NCI-H2029 (cell line): Measurements from ENCODE around the gene HID1.
"Not testable (repeated sequence)": the region's sequence is repeated elsewhere in the genome, so short reads cannot be mapped to it uniquely, and the experiment has no call there.

Source experiments
- DNase-seq: peaks from one replicate; lab custom pipeline; 2025; lab: John Stamatoyannopoulos, UW

HID1 gene

DNA sequence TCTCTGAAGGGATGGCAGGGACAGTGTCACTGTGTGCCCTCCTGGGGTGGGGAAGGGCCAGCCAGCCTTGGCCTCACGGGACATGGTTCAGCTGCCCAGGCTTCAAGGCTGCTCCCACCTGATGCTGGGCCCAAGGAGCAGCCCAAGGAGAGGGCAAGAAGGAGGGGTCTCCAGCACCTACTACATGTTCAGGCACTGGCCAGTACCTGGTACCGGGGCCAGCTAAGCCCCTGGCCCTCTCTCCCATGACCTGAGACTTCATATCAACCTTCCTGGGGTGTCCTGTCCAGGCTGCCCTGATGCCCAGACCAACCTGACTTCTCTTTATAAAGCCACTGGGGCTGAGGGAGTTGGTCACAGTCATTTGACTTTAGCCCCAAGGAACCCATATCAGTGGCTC is 50.8 kb downstream of the HID1 start:
- no peak for DNase-seq

DNA sequence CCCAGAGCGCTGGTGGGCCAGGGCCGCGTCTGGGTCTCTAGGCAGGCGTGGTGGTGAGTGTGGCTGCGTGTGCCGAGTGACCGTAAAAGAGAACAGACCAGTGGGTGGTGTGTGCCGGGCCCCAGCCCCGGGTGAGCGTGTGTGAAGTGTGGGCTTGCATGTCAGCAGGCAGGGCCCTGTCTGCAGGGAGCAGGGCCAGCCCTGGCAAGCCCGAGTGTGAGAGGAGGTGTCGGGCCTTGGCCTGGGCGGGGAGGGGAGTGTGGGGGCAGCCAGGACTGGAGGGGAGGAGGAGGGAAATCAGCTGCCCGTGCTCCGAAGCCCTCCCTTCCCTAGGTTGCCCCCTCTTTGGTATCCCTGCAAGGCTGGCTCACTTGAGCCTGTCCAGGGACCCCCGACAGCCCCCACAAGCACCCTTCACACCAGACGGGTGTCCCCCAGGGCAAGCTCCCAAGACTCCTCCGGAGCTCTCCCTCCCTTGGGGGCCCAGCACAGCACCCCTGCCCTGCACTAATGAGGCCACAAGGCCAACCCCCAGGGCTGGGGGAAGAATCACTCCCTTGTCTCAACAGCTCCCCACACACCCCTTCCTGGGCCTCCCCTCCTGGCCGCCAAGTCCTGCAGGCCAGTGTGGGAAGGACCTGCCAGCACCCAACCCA is 51.4 kb downstream of the HID1 start:
- DNase-seq = no peak

DNA sequence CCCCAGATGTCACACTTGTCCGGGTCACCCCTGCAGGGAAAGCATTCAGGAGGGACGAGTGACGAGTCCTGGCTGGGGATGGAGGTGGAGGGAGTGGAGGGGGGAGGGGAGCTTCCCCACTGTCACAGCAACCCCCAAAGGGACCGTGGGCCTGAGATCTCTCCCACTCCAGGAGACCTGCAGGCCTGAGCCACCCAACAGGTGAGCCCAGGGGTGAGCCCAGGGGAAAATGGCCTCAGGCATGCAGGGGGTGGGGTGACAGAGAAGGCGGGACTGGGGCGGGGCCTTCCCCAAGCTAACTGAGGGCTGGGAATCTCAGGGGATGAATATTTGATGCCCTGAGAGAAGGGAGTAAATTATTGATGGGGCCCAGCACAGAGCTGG is 51.9 kb downstream of the HID1 start:
- no peak for DNase-seq

DNA sequence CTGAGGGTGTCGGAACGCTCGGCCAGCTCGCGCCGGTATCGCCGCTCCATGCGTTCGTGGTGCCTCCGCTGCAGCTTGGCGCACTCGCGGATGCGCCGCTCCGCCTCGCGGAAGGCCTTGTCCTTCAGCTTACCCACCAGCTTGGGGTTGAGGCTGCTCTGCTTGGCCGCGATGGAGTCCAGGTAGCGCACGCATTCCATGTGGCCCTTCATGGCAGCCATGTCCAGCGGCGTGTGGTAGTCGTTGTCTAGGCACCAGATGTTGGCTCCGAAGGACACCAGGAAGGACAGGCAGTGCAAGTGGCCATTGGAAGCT is 52.3 kb downstream of the HID1 start:
- DNase-seq = no peak

DNA sequence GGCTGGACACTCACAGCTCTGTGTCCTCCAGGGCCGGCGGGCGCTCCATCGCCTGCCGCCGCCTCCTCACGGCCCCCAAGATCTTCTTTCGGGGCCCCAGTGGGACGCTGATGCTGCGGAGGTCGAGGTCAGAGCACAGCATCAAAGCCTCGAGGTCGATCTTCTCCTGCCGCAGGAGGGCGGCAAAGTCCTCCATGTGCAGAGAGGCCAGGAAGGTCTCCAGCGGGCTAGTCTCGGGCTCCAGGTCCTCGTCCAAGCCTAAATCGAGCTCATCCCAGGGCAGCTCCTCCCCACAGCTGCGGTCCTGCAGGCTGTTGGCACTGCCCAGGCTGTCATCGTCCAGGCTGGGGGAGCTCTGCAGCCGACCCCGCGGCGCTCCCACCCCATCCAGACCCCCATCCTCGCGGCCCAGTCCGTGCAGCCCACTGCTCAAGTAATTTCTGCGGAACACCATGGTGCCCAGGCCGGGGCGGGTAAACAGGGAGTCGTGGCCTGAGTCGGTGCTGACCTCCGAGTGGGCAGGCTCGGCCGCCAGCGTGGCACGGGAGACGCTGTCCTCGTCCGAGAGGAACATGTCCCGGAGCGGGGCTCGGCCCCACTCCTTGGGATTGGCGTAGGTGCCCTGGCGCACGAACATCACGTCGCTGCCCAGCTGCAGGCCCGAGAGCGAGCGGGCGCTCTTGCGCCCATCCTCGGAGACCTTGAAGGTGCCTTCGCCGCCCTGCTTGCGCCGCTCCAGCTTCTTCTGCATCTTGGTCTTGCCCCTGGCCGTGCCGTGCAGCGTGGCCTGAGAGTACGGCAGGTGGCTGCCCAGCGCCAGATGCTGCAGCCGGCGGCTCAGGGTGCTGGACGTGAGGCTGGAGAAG is 52.9 kb downstream of the HID1 start:
- no peak for DNase-seq

DNA sequence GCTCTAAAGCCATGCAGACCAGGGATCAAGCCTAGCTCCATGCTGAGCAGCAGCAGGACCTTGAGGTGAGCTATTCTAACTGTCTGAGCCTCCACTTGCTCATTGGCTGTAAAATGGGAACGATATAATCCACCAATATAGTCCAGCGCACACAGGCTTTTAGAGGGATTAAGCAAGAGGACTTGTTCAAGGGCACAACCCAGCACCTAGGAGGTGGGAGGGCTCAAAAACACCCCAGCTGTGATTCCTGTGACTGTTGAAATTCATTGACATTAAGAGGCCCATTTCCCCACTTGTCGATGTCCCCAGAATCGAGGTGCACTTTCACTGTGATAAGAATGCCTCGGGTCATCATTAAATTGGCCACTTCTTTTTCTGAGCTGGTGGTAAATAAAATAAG is 53.7 kb downstream of the HID1 start:
- DNase-seq = no peak

DNA sequence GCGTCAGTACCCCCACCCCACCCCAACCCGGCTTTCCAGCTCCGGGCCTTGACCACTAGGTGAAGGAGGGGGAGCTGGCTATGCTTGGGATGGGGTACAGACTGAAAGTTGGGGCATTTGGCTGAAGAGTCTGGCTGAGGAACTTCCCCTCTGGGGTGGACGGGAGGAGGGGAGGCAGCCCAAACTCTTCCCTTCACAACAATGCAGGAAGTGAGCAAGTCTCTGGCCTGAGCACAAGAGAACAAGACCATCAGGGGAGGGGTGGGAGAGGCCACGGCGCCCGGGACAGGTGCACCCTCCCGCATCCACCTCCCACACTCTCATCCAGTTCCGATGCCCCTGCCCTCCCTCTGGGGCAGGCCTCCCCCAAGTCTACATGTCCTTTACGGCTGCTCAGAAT is 55.1 kb downstream of the HID1 start:
- no peak for DNase-seq

DNA sequence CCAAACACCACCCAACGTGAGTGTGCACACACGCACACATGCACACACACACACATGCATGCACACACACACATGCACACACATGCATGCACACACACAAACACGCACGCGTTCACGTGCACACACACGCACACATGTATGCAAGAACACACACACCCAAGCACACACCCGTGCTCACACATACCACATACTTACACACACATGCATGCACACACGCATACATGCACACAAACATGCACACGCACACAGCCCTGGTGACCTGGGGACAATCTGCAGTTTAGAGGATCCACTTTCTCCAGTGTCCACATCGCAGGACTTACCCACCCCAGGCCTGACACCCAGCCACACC is 55.7 kb downstream of the HID1 start:
- DNase-seq = no peak

DNA sequence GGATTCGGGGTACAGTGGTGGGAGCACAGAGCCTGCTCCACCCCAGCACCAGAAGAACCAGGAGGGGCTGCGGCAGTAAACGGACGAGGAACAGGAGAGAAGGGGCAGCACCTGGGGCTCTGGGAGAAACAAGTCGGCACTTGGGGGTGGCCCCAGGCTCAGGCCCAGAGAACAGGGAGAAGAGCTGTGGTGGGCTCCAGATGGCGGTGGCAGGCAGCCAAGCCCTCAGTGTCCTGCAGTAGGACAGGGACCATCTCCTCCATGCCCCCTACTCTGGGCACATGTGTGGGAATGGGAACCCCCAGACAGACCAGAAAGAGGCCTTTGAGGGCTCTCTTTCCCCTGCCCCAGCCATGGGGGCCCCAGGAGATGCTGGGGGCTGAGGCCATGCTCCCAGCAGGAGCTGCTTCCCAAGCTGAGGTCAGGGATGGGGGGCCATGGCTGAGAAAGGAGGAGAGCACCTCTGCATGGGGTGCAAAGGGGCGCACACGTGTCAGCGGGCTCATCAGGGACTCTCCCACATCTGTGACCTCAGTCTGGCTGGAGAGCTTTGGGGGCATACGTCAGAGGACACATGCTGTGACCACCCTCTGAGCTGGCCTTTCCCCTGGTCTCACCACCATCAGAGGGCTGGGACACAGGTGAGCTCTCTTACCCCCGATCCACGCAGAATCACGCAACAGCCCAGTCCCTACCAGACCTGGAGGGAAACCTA is 56.3 kb downstream of the HID1 start:
- no peak for DNase-seq

DNA sequence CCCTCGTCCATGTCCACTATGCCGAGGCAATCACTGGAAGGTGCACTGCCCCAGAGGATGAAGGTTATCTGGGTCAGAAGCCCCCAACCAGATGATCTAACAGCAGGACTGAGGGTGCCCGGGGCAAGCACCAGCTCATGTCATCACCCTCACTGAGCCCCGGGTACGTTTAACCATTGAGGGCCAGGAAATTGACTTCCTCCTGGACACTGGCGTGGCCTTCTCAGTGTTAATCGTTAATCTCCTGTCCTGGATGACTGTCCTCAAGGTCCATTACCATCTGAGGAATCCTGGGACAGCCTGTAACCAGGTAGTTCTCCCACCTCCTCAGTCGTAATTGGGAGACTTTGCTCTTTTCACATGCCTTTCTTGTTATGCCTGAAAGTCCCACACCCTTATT is 61.1 kb downstream of the HID1 start:
- DNase-seq = not testable (repeated sequence)

DNA sequence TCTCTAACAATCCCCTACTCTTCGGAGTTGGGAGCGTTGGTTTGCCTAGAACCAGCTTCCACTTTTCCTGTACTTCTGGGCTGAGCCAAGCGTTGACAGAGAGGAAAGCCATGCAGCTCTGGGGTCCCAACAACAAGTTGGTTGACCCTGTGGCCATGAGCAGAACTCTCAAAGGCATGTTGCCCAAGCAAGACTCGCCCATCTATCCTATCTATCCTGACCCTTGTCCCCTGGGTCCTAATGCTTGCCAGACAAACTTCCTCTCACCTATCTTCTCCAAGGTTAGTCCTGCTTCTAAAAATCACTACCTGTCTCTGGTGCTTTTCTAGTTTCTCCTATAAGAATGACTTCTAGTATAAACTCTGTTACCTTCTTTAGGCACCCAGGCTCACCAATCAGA is 63.5 kb downstream of the HID1 start:
- DNase-seq = not testable (repeated sequence)

DNA sequence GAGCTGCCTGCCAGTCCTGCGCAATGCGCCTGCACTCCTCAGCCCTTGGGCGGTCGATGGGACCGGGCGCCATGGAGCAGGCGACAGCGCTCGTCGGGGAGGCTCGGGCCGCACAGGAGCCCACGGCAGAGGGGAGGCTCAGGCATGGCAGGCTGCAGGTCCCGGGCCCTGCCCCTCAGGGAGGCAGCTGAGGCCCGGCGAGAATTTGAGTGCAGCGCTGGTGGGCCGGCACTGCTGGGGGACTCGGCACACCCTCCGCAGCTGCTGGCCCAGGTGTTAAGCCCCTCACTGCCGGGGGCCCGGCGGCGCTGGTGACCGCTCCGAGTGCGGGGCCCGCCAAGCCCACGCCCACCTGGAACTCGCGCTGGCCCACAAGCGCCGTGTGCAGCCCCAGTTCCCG is 65.5 kb downstream of the HID1 start:
- DNase-seq = no peak

DNA sequence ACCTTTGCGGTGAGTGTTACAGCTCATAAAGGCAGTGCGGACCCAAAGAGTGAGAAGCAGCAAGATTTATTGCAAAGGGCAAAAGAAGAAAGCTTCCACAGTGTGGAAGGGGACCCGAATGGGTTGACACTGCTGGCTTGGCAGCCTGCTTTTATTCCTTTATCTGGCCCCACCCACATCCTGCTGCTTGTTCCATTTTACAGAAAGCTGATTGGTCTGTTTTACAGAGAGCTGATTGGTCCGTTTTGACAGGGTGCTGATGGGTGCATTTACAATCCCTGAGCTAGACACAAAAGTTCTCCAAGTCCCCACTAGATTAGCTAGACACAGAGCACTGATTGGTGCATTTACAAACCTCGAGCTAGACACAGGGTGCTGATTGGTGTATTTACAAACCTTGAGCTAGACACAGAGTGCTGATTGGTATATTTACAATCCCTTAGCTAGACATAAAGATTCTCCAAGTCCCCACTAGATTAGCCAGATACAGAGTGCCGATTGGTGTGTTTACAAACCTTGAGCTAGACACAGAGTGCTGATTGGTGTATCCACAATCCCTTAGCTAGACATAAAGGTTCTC is 66.3 kb downstream of the HID1 start:
- DNase-seq = not testable (repeated sequence)

DNA sequence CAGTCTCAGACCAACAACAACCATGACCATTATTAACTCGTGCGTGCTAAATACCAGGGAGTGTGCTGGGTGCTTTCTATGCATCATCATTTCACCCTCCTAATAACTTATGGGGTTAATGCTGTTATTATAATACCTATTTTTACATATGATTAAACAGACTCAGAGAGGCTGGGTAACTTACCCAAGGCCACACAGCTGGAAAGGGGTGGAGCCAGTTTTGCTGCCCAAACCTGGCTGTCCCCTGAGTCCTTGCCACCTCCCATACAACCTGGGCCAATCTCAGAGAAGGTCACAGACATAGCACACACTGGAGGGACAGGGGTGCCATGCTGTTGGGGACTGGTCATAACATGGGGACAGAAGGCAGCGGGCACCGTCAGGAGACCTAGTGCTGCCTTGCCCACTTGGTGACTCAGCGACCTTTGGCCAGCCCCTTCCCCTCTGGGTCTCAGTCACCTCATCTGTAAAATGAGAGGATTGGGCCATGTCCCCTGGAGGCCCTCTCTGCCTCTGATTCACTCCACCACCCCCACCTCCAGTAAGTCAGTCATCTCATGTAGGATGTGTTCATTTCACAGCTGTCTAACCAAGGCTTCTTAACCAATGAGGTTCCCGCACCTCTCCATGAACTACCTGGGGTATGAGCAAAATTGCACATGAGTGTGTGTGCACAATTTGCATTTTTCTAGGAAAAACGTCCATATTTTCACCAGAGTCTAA is 67.7 kb downstream of the HID1 start:
- DNase-seq = no peak

DNA sequence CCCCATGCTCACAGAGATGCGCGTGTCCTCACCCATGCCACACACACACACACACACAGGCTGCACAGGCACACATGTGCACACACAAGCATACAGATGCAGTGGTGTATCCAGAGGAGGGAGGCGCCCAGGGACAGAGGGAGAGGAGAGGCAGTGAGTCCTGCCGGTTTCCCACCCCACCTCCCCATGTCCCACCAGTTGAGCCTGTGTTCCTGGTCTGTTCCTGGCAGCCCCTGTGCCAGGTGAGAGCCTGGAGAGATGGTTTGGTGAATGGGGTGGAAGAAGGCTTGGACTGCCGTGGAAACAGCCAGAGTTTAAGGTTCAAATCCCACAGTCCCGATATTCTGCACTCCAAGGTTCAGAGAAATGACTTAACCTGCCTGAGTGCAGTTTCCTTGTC is 68.9 kb downstream of the HID1 start:
- DNase-seq = no peak

DNA sequence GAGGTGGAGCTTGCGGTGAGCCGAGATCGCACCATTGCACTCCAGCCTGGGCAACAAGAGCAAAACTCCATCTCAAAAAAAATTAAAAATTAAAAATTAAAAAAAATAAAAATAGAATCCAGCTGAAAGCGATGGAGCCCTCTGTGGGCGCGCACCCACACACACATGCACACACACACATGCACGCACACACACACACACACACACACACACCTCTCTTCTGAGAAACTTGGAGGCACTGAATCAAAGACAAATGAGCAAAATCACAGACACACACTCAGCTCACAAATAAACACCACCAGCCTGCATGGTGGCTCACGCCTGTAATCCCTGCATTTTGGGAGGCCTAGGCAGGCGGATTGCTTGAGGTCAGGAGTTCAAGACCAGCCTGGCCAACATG is 69.5 kb downstream of the HID1 start:
- no peak for DNase-seq

DNA sequence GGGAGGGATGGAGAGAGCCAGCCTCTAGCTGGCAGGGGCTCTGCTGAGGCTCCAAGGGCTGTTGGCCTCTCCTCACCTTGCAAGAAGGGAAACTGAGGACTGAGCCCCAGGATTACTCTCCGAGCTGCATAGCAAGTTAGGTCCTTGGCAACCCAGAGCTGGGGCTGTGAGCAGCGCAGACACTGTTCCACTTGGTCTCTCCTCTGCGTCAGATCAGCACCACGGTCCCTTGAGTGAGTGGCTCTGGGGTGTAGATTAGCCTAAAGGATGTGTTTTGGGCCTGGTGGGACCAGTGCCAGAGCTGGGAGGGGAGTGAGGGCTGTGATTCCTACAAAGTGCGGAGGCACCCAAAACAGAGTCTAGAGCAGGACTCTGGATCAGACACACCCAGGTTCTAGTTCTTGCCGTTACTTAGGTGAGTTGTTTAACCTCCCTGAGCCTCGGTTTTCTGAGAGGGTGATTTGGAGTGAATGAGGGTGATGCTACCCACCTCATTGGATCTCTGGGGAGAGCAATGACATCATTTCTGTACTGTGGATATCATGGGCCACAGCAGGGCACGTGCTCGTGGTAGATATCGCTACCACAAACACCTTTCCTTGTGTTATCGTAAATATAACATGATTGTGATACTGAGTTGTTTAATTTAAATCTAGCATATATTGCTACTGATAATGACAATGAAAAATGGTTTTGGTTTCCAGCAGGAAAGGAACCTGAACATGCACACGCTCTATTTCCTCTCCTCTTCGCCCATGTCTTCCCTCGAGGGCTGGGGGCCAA is 71.0 kb downstream of the HID1 start:
- DNase-seq = no peak
